Hepatocyte (in vitro differentiated cells): ENCODE data around the gene CLSTN1.

Source experiments
- CTCF ChIP-seq: fragments of 200-600 bp; sonication (generic); IDR thresholded peaks from 2 replicates; pipeline ENCODE4 v1.5.1; 2016; ENCODE audit warnings: antibody characterized with exemption, mild to moderate bottlenecking; ENCODE audit not compliant: poor library complexity
- EZH2phosphoT487 ChIP-seq: fragments of 200-600 bp; sonication (generic); IDR thresholded peaks from one replicate; pipeline ENCODE4 v1.6.1; 2018; ENCODE audit warnings: antibody characterized with exemption, mild to moderate bottlenecking, low read depth, moderate library complexity; ENCODE audit not compliant: unreplicated experiment, severe bottlenecking

GRCh38 chr1:9758559-9759121 is 65.1 kb downstream of the CLSTN1 start:
- TF ChIP-seq CTCF (no peak), EZH2phosphoT487 (no peak)
